HG03571 (cell line): ENCODE data around the gene SORCS3.

Experiments
- ATAC-seq: cut with Tn5 transposase; IDR thresholded peaks from one replicate; pipeline ENCODE4 v1.9.1; 2021; ENCODE audit not compliant: unreplicated experiment

Gene SORCS3

DNA sequence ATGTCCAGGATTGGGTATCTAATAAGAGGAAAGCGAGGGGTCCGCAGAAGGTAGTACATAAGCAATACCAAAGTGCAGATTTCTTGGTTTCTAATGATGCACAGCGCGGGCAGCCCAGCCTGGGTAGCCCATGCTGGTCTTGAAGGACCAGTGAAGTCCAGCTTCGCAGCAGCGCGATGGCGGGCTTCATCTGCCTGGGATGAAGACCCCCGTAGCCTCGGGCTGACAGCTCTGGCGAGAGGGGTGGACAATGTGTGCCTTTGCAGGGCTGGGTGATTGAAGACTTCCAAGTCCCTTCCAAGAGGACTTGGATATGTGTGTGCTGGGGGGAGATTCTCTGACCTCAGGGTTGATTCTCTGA is 2.2 kb downstream of the SORCS3 start:
- no peak for ATAC-seq

GRCh38 chr10:104646146-104646545 is 5.1 kb downstream of the SORCS3 start:
- ATAC-seq = no peak

DNA sequence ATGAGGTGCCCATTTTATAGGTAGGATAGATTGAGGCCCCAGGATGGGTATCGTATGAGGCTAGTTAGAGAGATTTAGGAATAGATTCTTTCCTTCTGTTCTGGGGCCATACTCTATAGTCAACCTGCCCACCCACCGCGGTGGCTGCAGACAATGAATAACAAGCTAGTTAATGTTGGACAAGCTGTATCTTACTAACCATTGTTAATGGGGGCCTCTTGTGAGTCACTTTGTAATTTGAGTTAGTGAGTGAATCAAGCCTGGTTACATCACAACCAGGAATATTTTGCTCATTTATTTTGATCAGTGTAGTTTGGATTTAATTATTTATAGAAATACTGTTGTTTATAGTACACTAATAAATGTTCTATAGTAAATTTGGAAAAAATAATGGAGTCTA is 7.3 kb downstream of the SORCS3 start:
- ATAC-seq = no peak

GRCh38 chr10:104650072-104650471 is 9.0 kb downstream of the SORCS3 start:
- no peak for ATAC-seq

DNA sequence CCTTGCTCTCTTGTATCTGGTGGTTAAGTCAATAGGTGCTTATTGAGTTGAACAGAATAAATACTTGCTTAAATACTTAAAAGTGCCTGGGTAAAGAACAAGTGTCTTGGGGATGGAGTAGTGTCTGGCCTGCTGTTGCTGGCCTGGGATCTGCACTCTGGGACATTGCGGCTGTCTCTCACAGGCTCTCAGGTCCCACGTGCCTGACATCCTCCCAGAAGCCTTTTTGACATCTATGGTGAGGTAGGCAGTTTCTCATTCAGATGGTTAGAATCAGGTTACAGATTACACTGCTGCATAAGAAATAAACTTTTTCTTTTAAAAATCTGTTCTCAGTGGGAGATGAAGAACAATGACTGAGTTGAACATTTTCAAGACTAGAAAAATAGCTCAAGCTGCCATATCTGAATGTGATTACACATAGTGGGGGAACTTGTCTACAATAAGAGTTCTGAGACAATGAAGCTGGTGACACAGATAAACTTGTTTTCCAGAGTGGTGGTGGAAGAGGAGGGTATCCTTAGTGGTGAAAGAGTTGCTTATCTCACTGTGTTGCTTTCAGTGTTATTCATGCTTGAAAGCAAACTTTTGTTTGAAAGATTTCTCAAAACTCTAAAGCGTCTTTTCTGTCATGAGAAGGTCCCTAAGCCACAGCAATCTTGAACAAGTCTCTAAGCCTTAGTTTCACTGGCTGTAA is 9.7 kb downstream of the SORCS3 start:
- ATAC-seq = no peak

DNA sequence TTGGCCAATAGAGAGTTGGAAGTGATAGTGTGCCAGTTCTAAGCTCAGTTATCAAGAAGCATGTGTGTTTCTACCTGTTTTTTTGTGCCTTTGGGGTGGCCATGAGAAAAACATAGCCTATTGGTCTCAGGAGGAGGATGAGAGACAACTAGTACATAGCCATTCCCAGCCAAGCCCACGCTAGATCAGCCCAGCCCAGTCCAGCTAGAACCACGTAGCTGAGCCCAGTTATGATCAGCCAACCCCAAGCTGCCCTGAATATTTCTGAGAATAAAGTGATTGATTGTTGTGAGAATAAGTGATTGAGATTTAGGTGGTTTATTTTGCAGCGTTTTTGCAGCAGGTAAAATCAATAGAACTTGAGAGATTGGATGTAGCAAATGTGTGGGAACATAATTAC is 15.9 kb downstream of the SORCS3 start:
- no peak for ATAC-seq

DNA sequence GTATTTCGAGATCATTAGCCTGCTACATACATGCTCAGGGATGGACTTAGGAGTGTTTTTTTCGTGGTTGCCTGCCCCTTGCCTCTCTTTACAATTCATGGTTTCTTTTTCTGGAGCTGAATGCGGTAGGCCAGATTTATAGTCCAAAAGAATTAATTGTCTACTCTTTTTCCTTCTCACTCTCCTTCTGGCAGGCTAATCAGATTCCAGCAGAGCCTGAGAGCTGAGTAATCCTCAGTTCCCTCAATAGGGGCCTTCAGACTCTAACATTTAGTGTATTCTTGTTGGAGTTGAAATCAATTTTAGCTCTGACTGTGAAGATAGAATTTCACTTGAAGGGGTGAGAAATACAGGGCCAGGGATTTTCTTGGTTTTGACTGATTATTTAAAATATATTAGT is 16.4 kb downstream of the SORCS3 start:
- no peak for ATAC-seq

- ATAC-seq = no peak
These were observed 17.0 kb downstream of the SORCS3 start for GRCh38 chr10:104658067-104658466.

DNA sequence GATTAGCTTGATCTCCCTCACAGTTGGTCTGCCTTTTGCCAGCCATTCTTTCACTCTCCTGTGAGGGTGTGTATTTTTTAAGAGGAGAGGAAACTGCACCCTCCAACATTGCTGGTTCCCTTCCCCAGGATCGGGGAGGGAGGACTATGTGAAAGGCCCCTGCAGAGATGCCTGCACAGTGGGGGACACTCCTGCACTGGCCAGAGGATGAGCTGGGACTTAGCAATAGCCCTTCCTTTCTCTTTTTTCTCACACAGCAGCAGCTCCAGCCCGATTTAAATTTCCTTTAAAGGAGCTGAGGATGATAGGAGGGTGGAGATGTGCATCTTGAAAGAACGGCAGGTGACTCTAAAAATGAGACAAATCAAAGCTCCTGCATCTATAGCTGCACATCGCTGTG is 18.7 kb downstream of the SORCS3 start:
- no peak for ATAC-seq

DNA sequence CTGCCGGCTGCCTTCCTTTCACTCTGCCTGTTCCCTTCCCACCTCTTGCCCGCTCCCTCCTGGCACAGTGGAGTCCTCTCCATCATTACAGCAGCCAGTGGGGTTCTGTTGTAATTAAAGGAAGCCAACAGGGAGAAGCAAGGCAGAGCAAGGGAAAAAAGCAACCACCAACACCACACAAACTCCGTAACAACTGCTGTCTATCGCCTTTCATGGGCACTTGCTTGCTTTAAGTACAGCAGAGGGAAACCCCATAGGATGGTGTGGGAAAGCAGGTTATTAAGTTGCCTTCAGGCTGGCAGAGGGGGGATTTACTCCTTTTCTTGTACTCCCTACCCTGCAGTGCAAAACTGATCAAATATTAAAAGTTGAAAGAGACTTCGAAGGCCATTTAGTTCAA is 22.0 kb downstream of the SORCS3 start:
- ATAC-seq = no peak

DNA sequence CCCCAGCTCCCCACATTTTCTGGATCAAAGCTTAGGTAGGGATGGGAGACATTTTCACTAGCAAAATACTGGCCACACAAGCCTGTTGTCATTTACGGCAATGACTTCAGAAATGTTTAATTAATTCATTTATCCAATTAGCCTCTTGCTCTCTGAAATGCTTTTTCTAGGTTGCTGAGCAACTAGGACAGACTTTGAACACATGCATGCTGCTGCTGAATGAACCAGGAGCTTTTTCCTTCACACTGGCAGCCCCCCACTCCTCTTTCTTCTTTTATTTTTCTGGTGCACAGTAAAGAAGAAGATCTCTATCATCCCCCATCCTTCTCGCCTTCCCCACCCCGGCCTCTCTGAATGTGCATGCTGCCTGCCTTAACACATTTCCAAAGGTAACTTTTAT is 22.5 kb downstream of the SORCS3 start:
- ATAC-seq = no peak

DNA sequence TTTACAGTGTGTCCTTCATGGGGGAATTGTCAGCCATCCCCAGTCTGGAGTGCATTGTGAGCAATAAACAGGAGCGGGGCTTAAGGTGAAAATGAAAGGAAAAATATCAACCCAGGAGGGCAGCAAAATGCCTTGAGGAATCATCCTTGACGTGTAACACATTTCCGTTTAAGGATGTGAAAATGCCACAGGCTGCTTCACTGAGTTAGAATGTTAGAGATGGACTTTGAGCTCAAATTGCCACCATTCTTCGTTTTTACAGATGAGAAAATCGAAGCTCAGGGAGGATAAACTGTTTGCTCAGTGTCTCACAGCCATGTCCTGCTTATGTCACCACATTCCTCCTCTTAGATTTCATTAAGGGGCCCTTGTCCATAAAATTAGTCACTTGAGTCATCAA is 23.1 kb downstream of the SORCS3 start:
- no peak for ATAC-seq

- no peak for ATAC-seq
These were observed 24.1 kb downstream of the SORCS3 start for GRCh38 chr10:104665174-104665573.

DNA sequence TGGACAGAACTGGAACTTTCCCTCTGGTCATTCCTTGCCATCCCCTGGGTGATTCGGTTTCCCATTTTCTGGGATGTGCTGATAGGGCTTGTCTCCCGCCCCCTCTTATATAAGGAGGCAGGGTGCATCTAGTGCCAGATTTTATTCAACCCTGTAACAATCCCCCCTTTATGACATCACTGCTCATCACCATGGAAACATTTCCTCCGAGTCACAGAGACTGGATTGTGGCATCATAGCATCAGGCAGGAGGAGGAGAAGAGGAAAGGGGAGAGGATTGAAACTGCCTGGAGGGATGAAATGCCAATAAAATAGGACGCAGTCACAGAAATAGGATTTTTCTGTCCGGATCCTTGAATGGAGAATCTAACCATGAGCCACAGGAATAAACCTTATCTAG is 25.0 kb downstream of the SORCS3 start:
- ATAC-seq = no peak

DNA sequence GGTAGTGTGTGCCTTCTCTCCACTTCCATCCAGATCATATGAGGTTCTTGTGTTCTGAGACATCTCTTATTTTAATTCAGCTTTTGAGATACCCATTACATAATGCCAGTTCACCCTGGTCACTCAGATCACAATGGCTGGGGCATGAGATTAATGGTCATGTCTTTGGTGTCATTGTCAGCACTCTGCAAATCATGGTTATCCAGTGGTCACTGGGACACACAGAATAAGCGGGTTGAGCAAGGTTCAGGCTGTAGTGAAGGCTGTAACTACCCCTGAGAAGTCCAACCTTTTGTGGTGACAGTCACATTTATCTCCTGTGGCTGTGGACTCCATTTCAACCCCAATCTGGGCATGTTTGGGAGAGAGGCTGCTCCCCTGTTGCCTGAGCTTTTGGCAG is 35.8 kb downstream of the SORCS3 start:
- no peak for ATAC-seq

GRCh38 chr10:104678658-104679057 is 37.6 kb downstream of the SORCS3 start:
- no peak for ATAC-seq

GRCh38 chr10:104680467-104681401 is 39.6 kb downstream of the SORCS3 start:
- no peak for ATAC-seq

DNA sequence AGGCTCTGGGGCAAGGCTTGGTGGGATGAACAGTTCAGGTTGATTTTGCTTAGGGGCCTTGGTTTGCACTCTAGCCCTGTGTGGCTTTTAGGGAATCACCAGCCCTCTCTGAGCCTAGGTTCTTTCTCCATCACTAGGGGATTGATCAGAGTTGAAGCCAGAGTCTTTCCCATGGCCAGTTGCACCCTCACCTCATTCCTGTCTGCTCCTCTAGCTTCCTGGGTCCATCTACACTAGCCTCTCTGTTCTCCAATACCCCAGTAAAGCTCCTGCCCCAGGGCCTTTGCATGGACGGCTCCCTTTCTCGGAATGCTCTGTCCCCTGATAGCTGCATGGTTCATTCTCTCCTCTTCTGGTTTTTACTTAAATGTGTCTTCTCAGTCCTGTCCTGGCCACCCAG is 40.4 kb downstream of the SORCS3 start:
- ATAC-seq = no peak

- no peak for ATAC-seq
These were observed 42.5 kb downstream of the SORCS3 start for GRCh38 chr10:104683567-104683966.

DNA sequence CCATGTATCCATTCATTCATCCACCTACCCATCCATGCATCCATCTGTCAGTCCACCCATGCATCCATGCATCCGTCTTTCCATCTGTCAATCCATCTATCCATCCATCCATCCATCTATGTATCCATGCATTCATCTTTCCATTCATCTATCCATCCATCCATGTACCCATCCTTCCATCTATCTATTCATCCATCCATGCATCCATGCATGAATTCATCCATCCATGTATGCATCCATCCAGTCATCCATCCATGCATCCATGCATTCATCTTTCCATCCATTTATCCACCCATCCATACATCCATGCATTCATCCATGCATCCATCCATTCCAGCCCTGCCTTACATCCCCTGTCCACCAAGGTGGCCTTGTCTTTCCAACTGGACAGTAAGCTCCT is 45.7 kb downstream of the SORCS3 start:
- no peak for ATAC-seq

GRCh38 chr10:104688251-104689042 is 47.4 kb downstream of the SORCS3 start:
- ATAC-seq = no peak

DNA sequence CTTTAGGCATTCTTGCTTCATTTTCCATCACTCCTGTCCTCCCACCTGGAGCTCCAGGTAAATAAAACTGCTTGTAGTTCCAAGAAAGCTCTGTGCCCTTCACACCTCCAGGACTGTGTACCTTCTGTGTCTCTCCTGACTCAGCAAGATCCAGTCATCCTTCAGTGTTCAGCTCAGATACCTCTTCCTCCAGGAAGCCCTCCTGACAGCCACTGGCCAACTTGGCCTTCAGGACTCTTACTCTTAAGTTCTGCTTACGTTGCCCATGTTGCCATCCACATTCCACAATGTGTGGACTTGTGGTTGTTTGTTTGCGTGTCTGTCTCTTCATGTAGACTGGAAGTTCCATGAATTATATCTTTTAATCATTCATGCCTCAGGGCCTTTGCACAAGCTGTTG is 48.0 kb downstream of the SORCS3 start:
- no peak for ATAC-seq
